GM04504 (cell line): Measurements from ENCODE around the gene NDUFB7.
"Not testable (repeated sequence)": the region's sequence is repeated elsewhere in the genome, so short reads cannot be mapped to it uniquely, and the experiment has no call there.

Experiments
- DNase-seq: peaks from one replicate; pipeline ENCODE4 v3.0.0-alpha.2; 2012; ENCODE audit warnings: low read depth

NDUFB7 gene

DNA sequence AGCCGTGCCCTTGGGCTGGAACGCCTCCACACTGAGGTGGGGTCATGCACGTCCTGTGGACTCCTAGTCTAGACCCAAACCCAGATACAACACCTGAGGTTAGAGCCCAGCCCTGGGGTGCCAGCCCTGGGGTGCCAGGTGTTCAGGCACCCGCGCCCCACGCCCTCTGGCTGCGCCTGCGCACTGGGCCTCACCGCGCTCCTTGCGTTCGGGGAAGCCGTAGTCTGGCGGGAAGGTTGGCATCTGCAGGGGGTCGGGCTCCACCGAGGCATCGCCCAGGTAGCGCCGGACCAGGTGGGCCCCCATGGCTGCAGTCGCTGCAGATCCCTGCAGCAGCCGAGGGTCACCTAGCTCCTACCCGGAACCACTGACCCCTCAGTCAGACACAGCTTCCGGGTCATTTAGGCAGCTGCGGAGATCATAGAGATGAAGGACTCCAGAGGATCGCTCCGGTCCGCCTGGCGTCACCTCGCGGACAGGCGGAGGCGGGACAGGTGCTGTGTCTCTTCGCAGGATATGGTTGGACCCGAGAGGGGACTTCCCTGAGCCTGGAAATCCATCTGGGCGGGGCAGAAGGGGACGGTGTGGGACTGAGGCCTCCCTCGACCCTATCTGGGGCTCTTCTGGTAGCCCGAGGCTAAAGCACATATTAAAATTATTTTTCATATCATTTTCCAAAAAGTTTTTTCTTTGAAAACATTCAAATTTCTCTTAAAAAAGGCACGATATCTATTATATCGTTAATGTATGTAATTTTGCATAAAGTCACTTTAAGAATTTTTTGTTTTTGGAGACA lies at the start of gene NDUFB7:
TSS of gene NDUFB7 (minus strand) at position 372 of the 796 bp plus-strand sequence. CDS start at position 306, 66 bp downstream.
- DNase-seq = peak; percentile 83

DNA sequence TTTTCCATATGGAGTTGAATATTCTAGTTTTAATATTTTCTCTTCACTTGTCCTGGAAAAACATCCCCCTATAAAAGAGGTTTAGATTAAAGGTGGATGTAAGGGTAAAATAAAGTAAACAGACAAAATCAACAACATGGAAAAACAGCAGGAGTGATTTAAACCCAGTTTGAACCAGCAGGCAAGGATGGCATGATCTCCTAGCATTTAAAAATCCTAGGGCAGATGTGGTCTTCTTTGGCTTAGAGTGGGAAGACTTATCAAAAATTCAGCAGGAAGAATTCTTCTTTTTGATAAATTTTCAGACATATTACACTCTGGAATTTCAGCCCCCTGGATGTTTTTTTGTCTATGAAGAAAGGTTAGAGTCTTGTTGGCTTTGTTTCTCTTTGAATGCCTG lies 47.5 kb upstream of the NDUFB7 start:
- DNase-seq = no peak

DNA sequence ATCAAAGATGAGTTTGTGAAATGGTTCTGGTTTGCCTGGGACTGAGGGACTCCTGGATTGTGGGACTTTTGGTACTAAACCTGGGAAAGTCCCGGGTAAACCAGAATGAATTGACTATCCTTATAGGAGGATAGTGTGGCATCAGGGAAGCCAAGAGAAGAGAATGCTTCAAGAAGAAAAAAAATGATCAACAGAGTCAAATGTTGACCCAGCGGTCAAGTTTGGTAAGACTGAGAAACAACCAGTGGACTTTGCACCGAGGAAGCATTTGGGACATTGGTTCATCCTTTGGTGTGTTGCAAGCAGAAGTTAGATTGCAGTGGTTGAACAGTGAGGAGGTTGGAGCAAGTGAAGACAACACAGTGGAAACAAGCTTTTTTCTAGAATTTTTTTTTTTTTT lies 44.5 kb upstream of the NDUFB7 start:
- no peak for DNase-seq

DNA sequence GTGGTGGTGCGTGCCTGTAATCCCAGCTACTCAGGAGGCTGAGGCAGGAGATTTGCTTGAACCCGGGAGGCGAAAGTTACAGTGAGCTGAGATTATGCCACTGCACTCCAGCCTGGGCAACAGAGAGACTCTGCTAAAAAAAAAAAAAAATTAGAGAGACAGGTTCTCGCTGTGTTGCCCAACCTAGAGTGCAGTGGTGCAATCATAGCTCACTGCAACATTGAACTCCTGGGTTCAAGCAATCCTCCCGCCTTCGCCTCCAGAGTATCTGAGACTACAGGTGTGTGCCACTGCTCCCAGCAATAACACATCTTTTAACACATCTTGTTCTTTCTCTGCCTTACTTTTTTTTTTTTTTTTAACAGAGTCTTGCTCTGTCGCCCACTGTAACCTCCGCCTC lies 43.8 kb upstream of the NDUFB7 start:
- DNase-seq = no peak

DNA sequence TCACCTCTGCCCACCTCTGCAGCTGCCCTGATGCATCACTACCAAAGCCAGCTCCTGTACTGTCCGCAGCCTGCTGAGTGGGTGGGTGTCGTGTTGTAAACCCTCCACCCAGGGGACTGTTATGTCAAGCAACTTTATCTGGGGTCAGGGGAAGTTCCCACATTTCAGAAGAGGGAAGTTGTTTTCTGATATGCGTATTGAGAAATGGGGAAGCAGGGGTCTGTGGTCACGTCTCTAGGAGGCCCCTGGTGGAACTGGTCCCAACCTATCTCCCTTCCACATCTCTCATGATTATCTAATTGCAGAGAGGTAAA lies 42.2 kb upstream of the NDUFB7 start:
- no peak for DNase-seq

DNA sequence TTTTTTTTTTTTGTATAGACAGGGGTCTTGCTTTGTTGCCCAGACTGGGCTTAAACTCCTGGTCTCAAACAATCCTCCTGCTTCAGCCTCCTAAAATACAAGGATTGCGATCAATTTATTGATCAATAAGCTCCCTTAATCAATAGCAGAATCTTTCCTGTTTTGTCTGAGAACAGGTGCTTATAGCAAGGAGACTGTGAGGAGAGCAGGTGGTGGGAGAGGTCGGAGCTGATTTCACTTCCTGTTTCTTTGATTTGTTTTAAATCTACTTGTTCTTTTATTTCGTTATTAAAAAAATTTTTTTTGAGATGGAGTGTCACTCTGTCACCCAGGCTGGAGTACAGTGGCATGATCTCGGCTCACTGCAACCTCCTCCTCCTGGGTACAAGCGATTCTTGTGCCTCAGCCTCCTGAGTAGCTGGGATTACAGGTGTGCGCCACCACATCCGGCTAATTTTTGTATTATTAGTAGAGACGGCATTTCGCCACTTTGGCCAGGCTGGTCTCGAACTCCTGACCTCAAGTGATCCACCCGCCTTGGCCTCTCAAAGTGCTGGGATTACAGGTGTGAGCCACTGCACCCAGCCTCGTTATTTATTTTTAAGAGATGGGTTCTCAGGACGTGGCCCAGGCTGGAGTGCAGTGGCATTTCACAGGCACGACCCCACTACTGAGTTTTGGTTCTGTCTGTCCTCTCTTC lies 41.7 kb upstream of the NDUFB7 start:
- DNase-seq = not testable (repeated sequence)

DNA sequence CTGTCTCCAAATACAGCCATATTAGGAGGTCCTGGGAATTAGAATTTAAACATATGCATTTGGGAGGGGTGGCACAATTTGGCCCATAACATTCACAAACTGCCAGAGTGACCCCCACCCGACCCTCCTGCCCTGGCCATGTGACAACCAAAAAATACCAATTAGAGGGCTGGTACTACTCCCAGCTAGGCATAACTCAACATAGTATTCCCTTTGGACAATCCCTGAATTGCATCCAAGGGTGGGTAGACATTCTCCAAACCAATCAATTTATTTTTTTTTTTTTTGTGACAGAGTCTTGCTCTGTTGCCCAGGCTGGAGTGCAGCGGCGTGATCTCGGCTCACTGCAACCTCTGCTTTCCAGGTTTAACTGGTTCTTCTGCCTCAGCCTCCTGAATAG lies 40.8 kb upstream of the NDUFB7 start:
- DNase-seq = no peak

DNA sequence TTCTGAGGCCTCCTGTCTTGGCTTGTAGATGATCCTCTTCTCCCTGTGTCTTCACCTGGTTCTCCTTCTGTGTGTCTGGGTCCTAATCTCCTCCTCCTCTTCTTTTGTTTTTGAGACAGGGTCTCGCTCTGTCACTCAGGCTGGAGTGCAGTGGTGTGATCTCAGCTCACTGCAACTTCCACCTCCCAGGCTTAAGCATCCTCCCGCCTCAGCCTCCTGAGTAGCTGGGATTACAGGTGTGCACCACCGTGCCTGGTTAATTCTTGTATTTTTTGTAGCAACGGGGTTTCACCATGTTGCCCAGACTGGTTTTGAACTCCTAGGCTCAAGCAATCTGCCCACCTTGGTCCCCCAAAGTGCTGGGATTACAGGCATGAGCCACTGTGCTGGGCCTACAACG lies 40.4 kb upstream of the NDUFB7 start:
- DNase-seq = not testable (repeated sequence)

DNA sequence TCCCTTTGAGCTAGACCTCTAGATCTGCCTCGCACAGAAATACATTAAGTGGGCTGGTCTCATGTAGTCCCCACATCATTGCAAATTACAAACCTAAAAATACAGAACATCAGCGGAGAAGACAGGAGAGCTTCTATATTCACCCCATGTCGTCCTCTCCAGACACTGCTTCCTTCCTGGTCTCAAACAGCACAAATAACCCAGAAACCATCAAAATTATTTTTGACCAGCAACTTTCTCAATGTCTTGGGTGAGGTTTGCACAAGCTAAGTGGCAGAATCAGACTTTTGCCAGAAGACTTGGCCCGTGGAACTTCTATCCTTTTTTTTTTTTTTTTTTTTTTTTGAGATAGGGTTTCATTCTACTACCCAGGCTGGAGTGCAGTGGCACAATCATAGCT lies 39.2 kb upstream of the NDUFB7 start:
- no peak for DNase-seq

DNA sequence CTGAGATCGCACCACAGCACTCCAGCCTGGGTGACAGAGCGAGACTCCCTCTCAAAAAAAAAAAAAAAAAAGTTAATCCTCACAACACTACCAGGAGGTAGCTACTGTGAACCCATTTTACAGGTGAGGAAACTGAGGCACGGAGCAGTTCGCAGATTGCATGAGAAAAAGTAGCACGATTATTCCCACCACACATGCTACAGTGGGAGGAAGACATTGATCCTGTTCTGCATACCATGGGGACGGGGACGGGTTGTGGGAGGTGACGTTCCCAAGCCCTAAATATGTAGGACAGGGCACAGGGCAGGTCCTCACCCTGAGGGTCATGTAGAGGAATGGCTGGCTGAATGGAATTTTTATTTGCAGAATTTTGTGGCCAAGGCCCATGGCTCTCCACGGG lies 34.8 kb upstream of the NDUFB7 start:
- DNase-seq = no peak

DNA sequence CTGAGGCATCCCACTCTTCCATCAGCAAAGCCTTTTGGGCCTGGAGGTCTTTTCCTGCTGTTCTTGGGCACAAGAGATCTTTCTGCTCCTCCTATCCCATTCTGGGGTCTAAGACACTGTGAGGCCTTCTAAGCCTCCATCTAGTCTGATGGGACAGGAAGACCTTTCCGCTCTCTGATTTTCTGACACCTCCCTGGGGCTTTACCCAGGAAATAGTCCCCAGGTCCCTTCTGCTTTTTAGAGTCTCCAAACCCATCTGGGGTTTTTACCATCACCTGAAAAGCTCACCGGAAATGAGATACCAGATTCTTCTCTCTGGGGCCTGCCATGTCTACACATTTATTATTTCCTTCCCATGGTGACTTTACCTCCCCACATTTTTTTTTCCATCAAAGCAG lies 32.1 kb upstream of the NDUFB7 start:
- DNase-seq = no peak

DNA sequence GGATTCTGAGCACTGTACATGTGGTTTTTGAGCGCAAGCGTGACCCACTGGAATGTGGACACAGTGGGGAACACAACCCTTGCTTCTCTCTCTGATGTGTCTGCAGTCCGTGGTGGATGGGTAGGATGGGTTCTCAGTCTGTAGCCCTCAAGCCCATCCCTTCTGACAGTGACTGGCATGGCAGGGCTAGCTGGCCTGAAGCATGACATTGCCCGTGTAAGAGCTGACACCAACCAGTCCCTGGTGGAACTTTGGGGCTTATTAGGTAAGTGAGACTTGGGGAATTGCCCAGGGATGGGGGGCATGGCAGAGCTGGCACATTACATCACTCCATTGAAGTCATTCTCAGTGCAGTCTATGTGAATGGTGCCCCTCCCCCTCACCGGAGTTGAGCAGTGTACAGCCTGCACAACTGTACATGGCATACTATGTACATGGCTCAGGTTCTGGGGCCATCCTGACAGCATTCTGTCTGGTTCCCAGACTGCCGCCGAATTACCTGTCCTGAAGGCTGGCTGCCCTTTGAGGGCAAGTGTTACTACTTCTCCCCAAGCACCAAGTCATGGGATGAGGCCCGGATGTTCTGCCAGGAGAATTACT lies 27.8 kb upstream of the NDUFB7 start:
- no peak for DNase-seq

DNA sequence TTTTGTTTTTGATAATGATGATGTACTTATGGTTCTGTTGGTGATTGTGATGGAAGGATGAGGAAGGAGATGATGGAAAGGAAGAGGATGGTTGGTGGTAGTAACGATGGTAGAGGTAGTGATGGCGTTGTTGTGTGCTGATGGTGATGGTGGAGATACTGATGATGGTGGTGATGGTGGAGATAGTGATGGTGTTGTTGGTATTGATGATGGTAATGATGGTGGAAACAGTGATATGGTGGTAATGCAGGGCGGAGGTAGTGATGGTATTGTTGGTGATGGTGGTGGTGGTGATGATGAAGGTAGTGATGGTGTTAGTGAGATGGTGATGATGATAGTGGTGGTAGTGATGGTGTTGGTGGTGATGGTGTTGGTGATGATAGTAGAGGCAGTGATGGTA lies 23.7 kb upstream of the NDUFB7 start:
- no peak for DNase-seq

DNA sequence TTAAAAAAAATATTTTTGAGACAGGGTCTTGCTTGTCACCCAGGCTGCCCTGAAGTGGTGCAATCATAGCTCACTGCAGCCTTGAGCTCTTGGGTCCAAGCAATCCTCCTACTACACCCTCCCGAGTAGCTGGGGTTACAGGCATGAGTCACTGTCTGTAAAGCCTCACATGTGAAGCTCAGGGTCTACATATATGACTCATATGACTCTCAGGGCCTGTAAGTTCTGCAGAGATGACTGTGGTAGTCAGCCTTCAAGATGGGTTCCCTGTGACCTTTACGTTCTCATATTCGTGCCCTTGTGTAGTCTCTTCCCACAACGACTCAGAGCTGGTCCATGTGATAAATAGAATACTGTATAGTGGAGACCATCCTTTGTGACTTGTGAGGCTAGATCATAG lies 17.6 kb upstream of the NDUFB7 start:
- DNase-seq = not testable (repeated sequence)

DNA sequence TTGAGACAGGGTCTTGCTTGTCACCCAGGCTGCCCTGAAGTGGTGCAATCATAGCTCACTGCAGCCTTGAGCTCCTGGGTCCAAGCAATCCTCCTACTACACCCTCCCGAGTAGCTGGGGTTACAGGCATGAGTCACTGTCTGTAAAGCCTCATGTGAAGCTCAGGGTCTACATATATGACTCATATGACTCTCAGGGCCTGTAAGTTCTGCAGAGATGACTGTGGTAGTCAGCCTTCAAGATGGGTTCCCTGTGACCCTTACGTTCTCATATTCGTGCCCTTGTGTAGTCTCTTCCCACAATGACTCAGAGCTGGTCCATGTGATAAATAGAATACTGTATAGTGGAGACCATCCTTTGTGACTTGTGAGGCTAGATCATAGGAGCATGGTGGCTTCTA lies 13.3 kb upstream of the NDUFB7 start:
- DNase-seq = not testable (repeated sequence)

DNA sequence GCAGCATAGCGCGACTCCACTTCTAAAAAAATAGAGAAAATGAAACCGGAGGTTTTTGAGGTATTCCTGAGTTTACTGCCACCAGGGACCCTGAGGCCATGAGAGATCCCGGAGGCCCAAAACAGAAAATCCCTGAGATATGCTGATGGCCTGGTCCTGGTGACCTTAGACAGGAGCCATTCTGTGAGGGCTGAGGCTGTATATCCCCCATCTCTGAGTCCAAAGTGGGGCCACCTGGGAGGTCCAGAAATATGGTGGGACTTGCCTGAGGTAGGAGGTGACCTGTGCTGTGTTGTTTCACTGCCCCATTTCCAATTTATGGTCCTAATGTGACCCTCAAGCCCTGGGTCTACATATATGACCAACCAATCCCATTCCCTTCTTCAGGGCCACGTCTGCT lies 12.5 kb upstream of the NDUFB7 start:
- not testable (repeated sequence) for DNase-seq

DNA sequence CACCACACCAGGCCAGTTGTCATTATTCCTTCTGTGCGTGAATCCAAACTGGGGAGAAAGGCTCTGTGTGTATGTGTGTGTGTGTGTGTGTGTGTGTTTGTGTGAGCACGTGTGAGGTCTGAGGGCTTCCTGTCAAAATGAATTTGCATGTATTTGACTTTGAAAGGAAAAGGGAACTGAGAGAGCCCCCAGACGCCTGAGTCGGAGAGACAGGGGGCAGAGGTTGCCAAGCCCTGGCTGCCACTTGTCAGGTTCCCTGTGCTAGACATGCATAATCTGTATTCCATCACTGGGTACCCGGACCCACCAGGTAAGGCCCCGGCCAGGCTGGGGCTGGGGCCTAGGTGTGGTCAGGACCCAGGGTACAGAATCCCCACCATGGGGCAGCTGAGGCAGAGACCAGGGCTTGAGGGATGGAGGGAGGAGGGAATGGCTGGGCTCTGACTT lies 11.1 kb upstream of the NDUFB7 start, which contains the start of gene CLEC17A:
TSS of gene CLEC17A (plus strand) at position 191 of the 447 bp plus-strand sequence. CDS start at position 268, 77 bp downstream.
- no peak for DNase-seq

DNA sequence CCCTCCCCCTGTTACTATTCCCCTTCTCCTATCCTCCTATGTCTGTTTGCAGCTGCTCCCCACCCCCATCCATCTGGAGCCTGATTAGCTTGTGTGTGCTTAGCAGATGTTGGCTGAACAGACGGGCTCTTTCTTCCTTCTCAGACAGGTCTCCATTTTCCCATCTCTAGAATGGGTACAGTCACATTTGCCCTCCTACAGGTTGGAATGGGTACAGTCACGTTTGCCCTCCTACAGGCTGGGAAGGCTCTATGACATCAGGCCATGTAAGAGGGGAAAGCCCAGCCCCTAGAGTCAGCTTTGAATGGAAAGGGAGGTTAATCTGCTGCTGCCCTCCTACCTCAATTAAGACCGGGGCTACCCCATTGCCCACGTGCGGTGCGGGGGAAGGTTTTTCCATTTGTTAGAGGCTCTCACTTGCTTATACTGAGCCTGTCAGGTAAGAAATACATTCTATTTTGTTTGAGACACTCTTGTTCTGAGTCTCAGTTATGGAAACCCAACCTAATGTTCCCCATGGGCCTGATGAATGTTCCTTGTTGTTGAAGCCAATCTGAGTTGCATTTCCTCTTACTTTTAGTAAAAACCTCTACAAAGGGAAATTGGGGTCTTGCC lies 8.9 kb upstream of the NDUFB7 start:
- DNase-seq = no peak

DNA sequence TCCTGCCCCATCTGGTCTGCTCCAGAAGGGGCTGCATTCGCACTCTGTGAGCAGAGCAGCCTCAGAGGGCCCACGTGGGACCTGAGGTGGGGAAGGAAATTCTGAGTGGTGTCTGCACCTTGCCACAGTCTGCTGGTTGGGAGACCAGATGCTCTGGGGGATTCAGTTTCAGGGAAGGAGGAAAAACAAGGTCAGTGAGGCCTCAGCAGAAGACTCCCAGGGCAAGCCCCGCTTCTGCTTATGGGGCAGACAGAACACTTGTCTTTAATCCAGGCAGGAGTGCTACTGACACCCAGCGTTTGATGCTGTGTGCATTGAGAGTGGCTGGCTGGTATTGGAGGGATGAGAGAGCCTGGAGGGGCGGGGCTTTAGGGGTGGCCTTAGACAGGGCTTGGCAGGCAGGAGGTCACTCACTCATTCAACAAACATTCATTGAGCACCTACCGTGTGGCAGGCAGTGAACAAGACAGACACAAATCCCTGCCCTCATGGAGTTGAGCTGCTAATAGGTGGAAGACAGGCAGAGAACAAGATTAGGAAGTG lies 6.1 kb upstream of the NDUFB7 start:
- no peak for DNase-seq

DNA sequence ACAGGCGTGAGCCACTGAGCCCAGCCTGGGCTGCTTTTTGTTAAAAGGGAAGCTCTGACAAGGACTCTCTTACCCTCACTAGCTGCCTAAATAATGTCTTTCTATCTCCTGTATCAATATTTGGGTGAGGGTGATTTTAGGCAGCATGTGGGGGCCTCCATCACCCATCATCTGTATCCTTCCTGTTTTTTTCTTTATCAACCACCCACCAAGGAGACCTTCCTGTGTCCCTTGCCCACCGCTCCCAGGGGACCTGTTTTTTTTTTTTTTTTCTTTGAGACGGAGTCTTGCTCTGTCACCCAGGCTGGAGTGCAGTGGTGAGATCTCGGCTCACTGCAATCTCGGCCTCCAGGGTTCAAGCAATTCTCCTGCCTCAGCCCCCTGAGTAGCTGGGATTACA lies 5.4 kb upstream of the NDUFB7 start:
- no peak for DNase-seq

DNA sequence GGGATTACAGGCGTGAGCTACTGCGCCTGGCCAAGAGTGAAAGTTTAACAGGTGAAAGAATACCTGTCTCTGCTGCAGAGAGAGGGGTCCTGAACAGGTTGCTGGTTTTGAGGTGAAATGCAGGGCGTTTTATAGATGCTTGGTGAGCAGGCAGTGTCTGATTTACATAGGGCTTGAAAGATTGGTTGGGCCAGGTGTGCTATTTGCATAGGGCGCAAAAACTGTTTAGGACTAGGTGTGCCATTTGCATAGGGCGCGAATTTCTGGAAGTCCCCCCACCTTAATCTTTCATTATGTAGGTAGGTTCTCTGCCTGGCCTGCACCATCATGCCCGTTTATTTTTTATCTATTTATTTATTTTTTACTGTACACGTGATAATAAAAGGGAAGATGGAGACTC lies 4.5 kb upstream of the NDUFB7 start:
- no peak for DNase-seq

DNA sequence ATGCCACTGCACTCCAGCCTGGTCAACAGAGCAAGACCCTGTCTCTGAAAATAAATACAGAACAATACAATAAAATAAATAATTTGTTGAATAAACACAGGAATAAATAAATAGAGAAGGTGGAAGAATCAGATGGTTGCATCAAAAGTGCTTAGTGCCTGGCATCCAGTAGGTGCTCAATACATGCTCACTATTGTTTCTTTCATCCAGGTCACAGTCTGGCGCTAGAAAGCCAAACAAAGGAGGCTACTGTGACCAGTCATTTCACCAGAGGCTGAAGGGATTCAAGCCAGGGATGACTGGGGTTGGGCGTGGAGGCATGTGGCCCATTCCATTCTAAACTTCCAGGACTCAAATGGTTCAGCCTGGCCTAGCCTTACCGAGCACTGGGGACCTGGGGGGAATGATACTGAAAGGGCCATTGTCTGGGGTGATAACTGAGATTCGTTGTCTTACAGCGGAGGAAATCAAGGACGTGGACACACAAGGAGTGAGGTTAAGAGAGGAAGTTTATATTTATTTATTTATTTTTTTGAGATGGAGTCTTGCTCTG lies 3.6 kb upstream of the NDUFB7 start:
- no peak for DNase-seq
